ENCODE data around the gene MEF2D.

MEF2D gene

GRCh38 chr1:156498432-156499193, 2.0 kb downstream of the MEF2D start:
- DNase-seq = peak; percentile 82
- Histone ChIP-seq H3K27ac (peak overlapping the region; percentile 89), H3K27me3 (ENCODE audit: insufficient read depth, low read depth, severe bottlenecking) (no peaks in the 10 kb centered on the region), H3K4me3 (ENCODE audit: low read depth, low read length) (peak overlapping the region; percentile 92), H3K36me3 (peaks cover 30% of the 10 kb centered on the region), H3K9me3 (ENCODE audit: severe bottlenecking) (no peaks in the 10 kb centered on the region)
- TF ChIP-seq, protein P1, sequence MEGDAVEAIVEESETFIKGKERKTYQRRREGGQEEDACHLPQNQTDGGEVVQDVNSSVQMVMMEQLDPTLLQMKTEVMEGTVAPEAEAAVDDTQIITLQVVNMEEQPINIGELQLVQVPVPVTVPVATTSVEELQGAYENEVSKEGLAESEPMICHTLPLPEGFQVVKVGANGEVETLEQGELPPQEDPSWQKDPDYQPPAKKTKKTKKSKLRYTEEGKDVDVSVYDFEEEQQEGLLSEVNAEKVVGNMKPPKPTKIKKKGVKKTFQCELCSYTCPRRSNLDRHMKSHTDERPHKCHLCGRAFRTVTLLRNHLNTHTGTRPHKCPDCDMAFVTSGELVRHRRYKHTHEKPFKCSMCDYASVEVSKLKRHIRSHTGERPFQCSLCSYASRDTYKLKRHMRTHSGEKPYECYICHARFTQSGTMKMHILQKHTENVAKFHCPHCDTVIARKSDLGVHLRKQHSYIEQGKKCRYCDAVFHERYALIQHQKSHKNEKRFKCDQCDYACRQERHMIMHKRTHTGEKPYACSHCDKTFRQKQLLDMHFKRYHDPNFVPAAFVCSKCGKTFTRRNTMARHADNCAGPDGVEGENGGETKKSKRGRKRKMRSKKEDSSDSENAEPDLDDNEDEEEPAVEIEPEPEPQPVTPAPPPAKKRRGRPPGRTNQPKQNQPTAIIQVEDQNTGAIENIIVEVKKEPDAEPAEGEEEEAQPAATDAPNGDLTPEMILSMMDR (IDR thresholded peaks at IDR 0.05; ENCODE audit: low read depth, low read length) = no peak

GRCh38 chr1:156497743-156498431, 2.7 kb downstream of the MEF2D start:
- DNase-seq = peak; percentile 84
- TF ChIP-seq, protein P1 (IDR thresholded peaks at IDR 0.05; ENCODE audit: low read depth, low read length) = no peak

GRCh38 chr1:156497078-156497742, 3.4 kb downstream of the MEF2D start:
- H3K9me3 ChIP-seq (ENCODE audit: severe bottlenecking) = no peaks in the 10 kb centered on the region
- TF ChIP-seq, protein P1 (IDR thresholded peaks at IDR 0.05; ENCODE audit: low read depth, low read length) = no peak
- peak overlapping the region; percentile 13; the same call in 1 of the 2 replicates for H3K4me3 ChIP-seq (ENCODE audit: low read depth, low read length)
- H3K27ac ChIP-seq = peak overlapping the region; percentile 89
- no peak for DNase-seq
- H3K27me3 ChIP-seq (ENCODE audit: insufficient read depth, low read depth, severe bottlenecking) = no peaks in the 10 kb centered on the region
- H3K36me3 ChIP-seq = peaks cover 39% of the 10 kb centered on the region

More at GRCh38 chr1:156497743-156498431, 2.7 kb downstream of the MEF2D start:
- no peaks in the 10 kb centered on the region for H3K9me3 ChIP-seq (ENCODE audit: severe bottlenecking)
- peak overlapping the region; percentile 89 for H3K27ac ChIP-seq
- H3K36me3 ChIP-seq = peaks cover 32% of the 10 kb centered on the region
- no peaks in the 10 kb centered on the region for H3K27me3 ChIP-seq (ENCODE audit: insufficient read depth, low read depth, severe bottlenecking)
- peak overlapping the region; percentile 92 for H3K4me3 ChIP-seq (ENCODE audit: low read depth, low read length)

GRCh38 chr1:156496211-156496761, 4.3 kb downstream of the MEF2D start:
- H3K36me3 ChIP-seq = peaks cover 46% of the 10 kb centered on the region
- H3K9me3 ChIP-seq (ENCODE audit: severe bottlenecking) = no peaks in the 10 kb centered on the region
- DNase-seq = peak; percentile 98
- H3K27me3 ChIP-seq (ENCODE audit: insufficient read depth, low read depth, severe bottlenecking) = no peaks in the 10 kb centered on the region
- TF ChIP-seq, protein P1 (IDR thresholded peaks at IDR 0.05; ENCODE audit: low read depth, low read length) = no peak
- peak overlapping the region; percentile 20 for H3K4me3 ChIP-seq (ENCODE audit: low read depth, low read length)
- peak overlapping the region; percentile 89 for H3K27ac ChIP-seq

DNA sequence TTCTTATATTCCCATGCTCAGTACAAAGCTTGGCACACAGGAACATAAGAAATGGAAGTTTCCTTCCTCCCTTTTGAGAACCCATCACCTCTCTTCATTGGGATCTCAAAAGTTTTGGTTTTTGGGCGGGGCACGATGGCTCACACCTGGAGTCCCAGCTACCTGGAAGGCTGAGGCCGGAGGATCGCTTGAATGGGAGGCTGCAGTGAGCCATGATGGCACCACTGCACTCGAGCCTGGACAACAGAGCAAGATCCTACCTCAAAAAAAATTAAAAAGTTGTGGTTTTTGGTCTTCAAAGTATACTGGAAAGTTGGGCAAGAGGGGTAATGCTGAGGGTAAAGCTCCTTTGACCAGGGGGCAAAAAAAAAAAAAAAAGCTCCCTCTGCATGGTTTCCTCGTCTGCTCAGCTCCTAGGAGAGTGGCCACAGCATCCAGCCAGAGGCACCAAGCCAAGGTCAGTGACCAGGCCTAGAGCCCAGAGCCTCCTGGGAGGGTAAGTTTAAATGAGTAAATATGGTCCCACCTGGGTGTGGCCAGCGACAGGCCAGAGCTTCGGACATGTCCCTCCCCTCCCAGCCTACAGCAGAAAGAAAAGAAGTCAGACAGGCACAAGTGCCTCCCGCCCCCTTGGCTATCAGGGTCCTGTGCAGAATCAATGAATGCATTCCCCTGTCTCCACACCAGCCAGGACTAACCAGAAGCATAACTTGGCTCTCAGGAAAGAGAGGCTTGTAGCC, 5.0 kb downstream of the MEF2D start:
- TF ChIP-seq, protein P1 (IDR thresholded peaks at IDR 0.05; ENCODE audit: low read depth, low read length) = no peak
- H3K36me3 ChIP-seq = peaks cover 50% of the 10 kb centered on the region
- no peaks in the 10 kb centered on the region for H3K9me3 ChIP-seq (ENCODE audit: severe bottlenecking)
- DNase-seq = no peak
- H3K4me3 ChIP-seq (ENCODE audit: low read depth, low read length) = peak overlapping the region; percentile 20
- no peaks in the 10 kb centered on the region for H3K27me3 ChIP-seq (ENCODE audit: insufficient read depth, low read depth, severe bottlenecking)
- peak overlapping the region; percentile 89 for H3K27ac ChIP-seq

All from WERI-Rb-1 (cell line).